Bronchial epithelial cell (primary cell): ENCODE data around the gene LRFN2. TPM values are rescaled to one million over a fixed set of nuclear protein-coding genes. Genes with fewer than 3 reads are reported as not detected.

ENCODE experiments used
- DNase-seq: peaks from one replicate; pipeline ENCODE4 v3.0.0-alpha.2; 2010; ENCODE audit warnings: low read depth
- FAIRE-seq: peaks from 2 replicates; lab custom pipeline; 2011; peaks lifted over from hg19 to GRCh38; lab: Jason Lieb, UNC
- H3K27me3 ChIP-seq: 2 replicates; pipeline ENCODE4 v1.5.1; 2011; ENCODE audit warnings: low read length; ENCODE audit not compliant: control insufficient read depth, insufficient read depth
- H3K36me3 ChIP-seq: 2 replicates; pipeline ENCODE4 v1.5.1; 2011; ENCODE audit warnings: low read length; ENCODE audit not compliant: control insufficient read depth, insufficient read depth
- H3K4me3 ChIP-seq: 2 replicates; pipeline ENCODE4 v1.5.1; 2011; ENCODE audit warnings: mild to moderate bottlenecking, low read depth, low read length, control low read depth
- CTCF ChIP-seq: IDR thresholded peaks from 2 replicates; pipeline ENCODE4 v1.5.1; 2011; ENCODE audit warnings: mild to moderate bottlenecking, moderate library complexity, low read length, control low read depth, inconsistent platforms; ENCODE audit not compliant: insufficient read depth, severe bottlenecking
- total RNA-seq: library from RNA; depleted of rRNA; stranded (reverse); fragments of >200 nt; gene quantifications from 2 replicates; pipeline ENCODE4 v1.2.1, GENCODE V29; 2014

LRFN2 gene
- total RNA-seq, 1 donor from 2014 or later, result not detected

- DNase-seq (no peak), FAIRE-seq (no peak)
- Histone ChIP-seq H3K36me3 (no peaks in the 10 kb centered on the region), H3K27me3 (peaks cover 5% of the 10 kb centered on the region), H3K4me3 (no peak overlapping the region)
- no peak for TF ChIP-seq CTCF
These were observed 196.1 kb downstream of the LRFN2 start for GRCh38 chr6:40391086-40391485.

GRCh38 chr6:40390144-40390800 is 196.9 kb downstream of the LRFN2 start:
- Histone ChIP-seq H3K36me3 (no peaks in the 10 kb centered on the region), H3K4me3 (no peak overlapping the region), H3K27me3 (peaks cover 5% of the 10 kb centered on the region)
- no peak for TF ChIP-seq CTCF
- FAIRE-seq (no peak), DNase-seq (no peak)

GRCh38 chr6:40389254-40389653 is 197.9 kb downstream of the LRFN2 start:
- no peak for TF ChIP-seq CTCF
- H3K36me3 ChIP-seq, result no peaks in the 10 kb centered on the region
- H3K4me3 ChIP-seq, result no peak overlapping the region
- no peak for DNase-seq
- no peak for FAIRE-seq
- peaks cover 5% of the 10 kb centered on the region for H3K27me3 ChIP-seq

DNA sequence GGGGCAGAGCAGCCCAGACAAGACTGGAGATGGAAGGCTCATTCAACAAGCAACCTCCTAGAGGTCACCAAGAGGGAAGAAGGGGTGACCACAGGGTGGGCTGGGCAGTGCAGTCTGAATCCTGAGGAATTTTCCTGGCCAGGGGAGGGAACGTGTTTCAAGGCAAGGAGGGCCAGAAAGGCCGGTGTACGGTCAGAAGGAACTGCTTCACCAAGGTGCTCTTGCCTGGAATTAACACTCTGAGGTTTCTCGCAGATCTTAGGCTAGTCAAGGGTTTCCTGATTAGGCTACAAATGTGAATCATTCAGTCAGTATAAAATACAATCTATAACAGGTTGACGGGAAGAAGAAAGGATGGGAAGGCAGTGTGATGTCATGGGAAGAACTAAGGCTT is 199.3 kb downstream of the LRFN2 start:
- no peaks in the 10 kb centered on the region for H3K36me3 ChIP-seq
- FAIRE-seq, result no peak

GRCh38 chr6:40387127-40387870 is 199.9 kb downstream of the LRFN2 start:
- H3K27me3 ChIP-seq, result peaks cover 5% of the 10 kb centered on the region
- DNase-seq (no peak), FAIRE-seq (no peak)
- no peaks in the 10 kb centered on the region for H3K36me3 ChIP-seq
- no peak for TF ChIP-seq CTCF
- no peak overlapping the region for H3K4me3 ChIP-seq

More for the DNA sequence above, 199.3 kb downstream of the LRFN2 start:
- no peak for DNase-seq
- no peak for TF ChIP-seq CTCF
- Histone ChIP-seq H3K27me3 (peaks cover 5% of the 10 kb centered on the region), H3K4me3 (no peak overlapping the region)
